HCT116 (cell line): ENCODE results near the gene TMTC1. TPM values are rescaled to one million over a fixed set of nuclear protein-coding genes. Genes with fewer than 3 reads are reported as not detected.

Experiments
- ATAC-seq: fragments of 200-7000 bp; cut with Tn5 transposase; 2 replicates; pipeline ENCODE4 v1.9.1; 2020; ENCODE audit warnings: mild to moderate bottlenecking, moderate library complexity
- BruUV-seq: library from RNA; stranded (reverse); fragments of 400-500 nt; replicated peaks from 2 replicates; lab custom pipeline; 2021; lab: Mats Ljungman, UMichigan
- CTCF ChIA-PET: fragments of 300-600 bp; sonication (Branson Sonifier 250); formaldehyde crosslinking; loops from one replicate; lab custom pipeline; 2021; ENCODE audit warnings: antibody characterized with exemption; lab: Charles Lee
- POLR2A ChIA-PET: fragments of 300-600, 350-600 bp; sonication (Branson Sonifier 250); formaldehyde crosslinking; loops from one replicate; lab custom pipeline; 2021; ENCODE audit warnings: antibody characterized with exemption; lab: Charles Lee
- RAD21 ChIA-PET, 2 experiments: fragments of 300-600 bp; sonication (Branson Sonifier 250); formaldehyde crosslinking; loops; one replicate each; lab custom pipeline; 2023; ENCODE audit warnings: low total read pairs in 2 of 2; ENCODE audit not compliant: uncharacterized antibody in 2 of 2, unreplicated experiment in 2 of 2, low non-redundant PET in 1 of 2; lab: Charles Lee
- DNase-seq: peaks from one replicate; pipeline ENCODE4 v3.0.0-alpha.2; 2010; ENCODE audit warnings: low read depth, low spot score
- H2AFZ ChIP-seq: fragments of 200-600 bp; shearing (Covaris generic), sonication (generic); 2 replicates; pipeline ENCODE4 v1.6.1; 2017; ENCODE audit warnings: low read depth, mixed run types, mixed read lengths, antibody characterized with exemption, low read length; ENCODE audit not compliant: poor library complexity, severe bottlenecking
- H3K27ac ChIP-seq: 2 replicates; pipeline ENCODE4 v1.5.1; 2012; ENCODE audit warnings: low read depth, low read length
- H3K27me3 ChIP-seq: fragments of 200-600 bp; sonication (generic); 2 replicates; pipeline ENCODE4 v1.6.1; 2016; ENCODE audit warnings: mixed run types, low read length, mixed read lengths; ENCODE audit not compliant: insufficient read depth
- H3K36me3 ChIP-seq, 2 experiments: fragments of 200-500 bp in 1 of 2; fragments of 200-600 bp in 1 of 2; sonication (Bioruptor generic) in 1 of 2; sonication (generic) in 1 of 2; 2 replicates each; pipeline versions ENCODE4 v1.5.1 to v1.6.1; 2014 to 2016; ENCODE audit warnings: low read length in 2 of 2, inconsistent platforms in 1 of 2, mixed read lengths in 1 of 2, mixed run types in 1 of 2; ENCODE audit not compliant: insufficient read depth in 2 of 2, control insufficient read depth in 1 of 2
- H3K4me1 ChIP-seq, 2 experiments: fragments of 200-600 bp in 1 of 2; sonication (generic) in 1 of 2; 2 replicates each; pipeline versions ENCODE4 v1.5.1 to v1.6.1; 2012 to 2017; ENCODE audit warnings: low read length in 2 of 2, inconsistent platforms in 1 of 2, mild to moderate bottlenecking in 1 of 2, mixed read lengths in 1 of 2, mixed run types in 1 of 2, moderate library complexity in 1 of 2; ENCODE audit not compliant: insufficient read depth in 2 of 2, control insufficient read depth in 1 of 2
- H3K4me2 ChIP-seq: fragments of 200-600 bp; sonication (generic); 2 replicates; pipeline ENCODE4 v1.6.1; 2017; ENCODE audit warnings: mixed run types, low read length, mixed read lengths
- H3K4me3 ChIP-seq, 2 experiments: fragments of 200-600 bp in 1 of 2; sonication (generic) in 1 of 2; replicated peaks in 1 of 2; 2 replicates each; pipeline ENCODE4 v1.5.1; 2011 to 2016; ENCODE audit warnings: low read length in 2 of 2, control low read depth in 1 of 2, low read depth in 1 of 2, mild to moderate bottlenecking in 1 of 2, mixed read lengths in 1 of 2, mixed run types in 1 of 2
- H3K79me2 ChIP-seq: fragments of 200-600 bp; sonication (generic); 2 replicates; pipeline ENCODE4 v1.6.1; 2017; ENCODE audit warnings: mild to moderate bottlenecking, mixed run types, low read length, moderate library complexity, mixed read lengths; ENCODE audit not compliant: insufficient read depth
- H3K9ac ChIP-seq: fragments of 200-600 bp; sonication (generic); 2 replicates; pipeline ENCODE4 v1.6.1; 2016; ENCODE audit warnings: low read length, mixed read lengths
- H3K9me2 ChIP-seq: fragments of 200-600 bp; sonication (generic), shearing (Covaris generic); 2 replicates; pipeline ENCODE4 v1.6.1; 2017; ENCODE audit warnings: mixed run types, mild to moderate bottlenecking, moderate library complexity; ENCODE audit not compliant: insufficient read depth
- H3K9me3 ChIP-seq, 2 experiments: fragments of 200-500 bp in 1 of 2; fragments of 200-600 bp in 1 of 2; sonication (Bioruptor generic) in 1 of 2; sonication (generic) in 1 of 2; 2 replicates each; pipeline ENCODE4 v1.6.1; 2014 to 2017; ENCODE audit warnings: low read length in 2 of 2, mixed read lengths in 2 of 2, inconsistent platforms in 1 of 2, low read depth in 1 of 2, mild to moderate bottlenecking in 1 of 2, mixed run types in 1 of 2, moderate library complexity in 1 of 2; ENCODE audit not compliant: control insufficient read depth in 1 of 2, insufficient read depth in 1 of 2
- H4K20me1 ChIP-seq: fragments of 200-600 bp; sonication (generic), shearing (Covaris generic); 2 replicates; pipeline ENCODE4 v1.6.1; 2017; ENCODE audit warnings: mixed run types, mild to moderate bottlenecking, moderate library complexity; ENCODE audit not compliant: insufficient read depth
- ATF3 ChIP-seq: IDR thresholded peaks from 2 replicates; pipeline ENCODE4 v1.6.1; 2012
- CBX3 ChIP-seq: IDR thresholded peaks from 2 replicates; pipeline ENCODE4 v1.6.1; 2012; ENCODE audit warnings: low read depth
- CEBPB ChIP-seq: IDR thresholded peaks from 2 replicates; pipeline ENCODE4 v1.6.1; 2012; ENCODE audit warnings: low read depth
- CTCF ChIP-seq, 3 experiments: fragments of 200-600 bp in 1 of 3; sonication (generic) in 1 of 3; IDR thresholded peaks in 2 of 3; conservative IDR thresholded peaks in 1 of 3; 2 replicates each; pipeline ENCODE4 v1.5.1; 2012 to 2017; ENCODE audit warnings: low read depth in 2 of 3, low read length in 2 of 3, antibody characterized with exemption in 1 of 3, borderline replicate concordance in 1 of 3, control low read depth in 1 of 3, mild to moderate bottlenecking in 1 of 3, mixed read lengths in 1 of 3, mixed run types in 1 of 3, moderate library complexity in 1 of 3; ENCODE audit not compliant: insufficient read depth in 1 of 3
- EGR1 ChIP-seq: IDR thresholded peaks from 2 replicates; pipeline ENCODE4 v1.6.1; 2012; ENCODE audit warnings: low read depth
- ELF1 ChIP-seq: IDR thresholded peaks from 2 replicates; pipeline ENCODE4 v1.6.1; 2012; ENCODE audit warnings: low read depth, borderline replicate concordance
- EZH2 ChIP-seq: fragments of 200-600 bp; sonication (generic); IDR thresholded peaks from 2 replicates; pipeline ENCODE4 v1.6.1; 2017; ENCODE audit warnings: antibody characterized with exemption, mixed run types
- FOSL1 ChIP-seq: IDR thresholded peaks from 2 replicates; pipeline ENCODE4 v1.6.1; 2012; ENCODE audit warnings: low read depth
- JUND ChIP-seq: IDR thresholded peaks from 2 replicates; pipeline ENCODE4 v1.6.1; 2012
- MAX ChIP-seq: IDR thresholded peaks from 2 replicates; pipeline ENCODE4 v1.6.1; 2012
- POLR2A ChIP-seq: IDR thresholded peaks from 2 replicates; pipeline ENCODE4 v1.7.0; 2011; ENCODE audit warnings: borderline replicate concordance; ENCODE audit not compliant: insufficient read depth, insufficient read length; ENCODE audit errors: extremely low read depth
- REST ChIP-seq: IDR thresholded peaks from 2 replicates; pipeline ENCODE4 v1.6.1; 2012; ENCODE audit warnings: low read depth
- SIN3A ChIP-seq: IDR thresholded peaks from 2 replicates; pipeline ENCODE4 v1.6.1; 2012; ENCODE audit warnings: low read depth
- SP1 ChIP-seq: IDR thresholded peaks from 2 replicates; pipeline ENCODE4 v1.6.1; 2012; ENCODE audit warnings: low read depth
- TCF7L2 ChIP-seq: IDR thresholded peaks from 2 replicates; pipeline ENCODE4 v1.7.0; 2011; ENCODE audit warnings: borderline replicate concordance, inconsistent platforms; ENCODE audit not compliant: insufficient read depth, insufficient read length; ENCODE audit errors: extremely low read depth
- YY1 ChIP-seq: IDR thresholded peaks from 2 replicates; pipeline ENCODE4 v1.6.1; 2011; ENCODE audit warnings: low read length, low read depth, moderate library complexity, mild to moderate bottlenecking; ENCODE audit not compliant: insufficient replicate concordance; ENCODE audit errors: extremely low read depth
- intact Hi-C: fragments of 100-400 bp; cut with micrococcal nuclease; formaldehyde crosslinking; loops from 2 replicates; pipeline ENCODE4 v1.10.0; 2022
- total RNA-seq: library from RNA; stranded (reverse); gene quantifications from one replicate; pipeline ENCODE4 v1.2.1, GENCODE V29; 2021; ENCODE audit not compliant: unreplicated experiment

Gene TMTC1
- total RNA-seq, 1 experiment from 2014 or later, result 2.0 TPM

- DNase-seq (peak; percentile 29), ATAC-seq (no peak)
- peak; percentile 61 for TF ChIP-seq CEBPB
- no peak for TF ChIP-seq POLR2A
- no peak for TF ChIP-seq YY1
- no peak for TF ChIP-seq EZH2
- TF ChIP-seq SP1, result peak; percentile 33; the same call in 1 of the 2 replicates
- no peak for TF ChIP-seq TCF7L2
- no peak for TF ChIP-seq MAX
- no peak for TF ChIP-seq CTCF (IDR thresholded peaks at IDR 0.05 in 2 of 3, conservative IDR thresholded peaks at IDR 0.05 in 1 of 3; ENCODE audit: borderline replicate concordance in 1 of 3, insufficient read depth in 1 of 3, low read depth in 2 of 3, low read length in 2 of 3)
- TF ChIP-seq ATF3, result 0 out of 2 replicates have a peak, but pooled peaks have one; percentile 19
- TF ChIP-seq ELF1, result no peak
- TF ChIP-seq EGR1, result no peak
- TF ChIP-seq REST, result no peak
- TF ChIP-seq CBX3, result 0 out of 2 replicates have a peak, but pooled peaks have one; percentile 21
- TF ChIP-seq SIN3A, result no peak
- peak; percentile 62 for TF ChIP-seq FOSL1
- no peak for TF ChIP-seq JUND
- no TSS peak for BruUV-seq
- H3K9ac ChIP-seq, result no peak overlapping the region
- H3K4me1 ChIP-seq, result peaks cover 0 to 6% of the 10 kb centered on the region in 2 experiments; a peak in 2 of 4 replicates
- RAD21 ChIA-PET, result no interaction called here
- no peaks in the 10 kb centered on the region for H4K20me1 ChIP-seq
- peaks cover 11 to 22% of the 10 kb centered on the region in 2 experiments; a peak in 2 of 4 replicates for H3K9me3 ChIP-seq
- H3K36me3 ChIP-seq, result no peaks in the 10 kb centered on the region
- intact Hi-C loops, result no loop called here
- no peak overlapping the region for H2AFZ ChIP-seq
- no peak overlapping the region for H3K4me3 ChIP-seq
- H3K9me2 ChIP-seq, result no peaks in the 10 kb centered on the region
- peak overlapping the region; percentile 24; the same call in 1 of the 2 replicates for H3K4me2 ChIP-seq
- POLR2A ChIA-PET, result no interaction called here
- no peaks in the 10 kb centered on the region for H3K79me2 ChIP-seq
- H3K27me3 ChIP-seq, result no peaks in the 10 kb centered on the region
- H3K27ac ChIP-seq, result no peak overlapping the region
- CTCF ChIA-PET, result no interaction called here
These were observed 13.1 kb upstream of the TMTC1 start for GRCh38 chr12:29796823-29797263.
